ENCODE measurements around the gene SRSF10. TPM values are rescaled to one million over a fixed set of nuclear protein-coding genes. Genes with fewer than 3 reads are reported as not detected.
"Not testable (repeated sequence)": the region's sequence is repeated elsewhere in the genome, so short reads cannot be mapped to it uniquely, and the experiment has no call there.

The SRSF10 gene
- total and polyA plus RNA-seq, 3 experiments from 2014 or later, result 111 to 199 (median 190) TPM

DNA sequence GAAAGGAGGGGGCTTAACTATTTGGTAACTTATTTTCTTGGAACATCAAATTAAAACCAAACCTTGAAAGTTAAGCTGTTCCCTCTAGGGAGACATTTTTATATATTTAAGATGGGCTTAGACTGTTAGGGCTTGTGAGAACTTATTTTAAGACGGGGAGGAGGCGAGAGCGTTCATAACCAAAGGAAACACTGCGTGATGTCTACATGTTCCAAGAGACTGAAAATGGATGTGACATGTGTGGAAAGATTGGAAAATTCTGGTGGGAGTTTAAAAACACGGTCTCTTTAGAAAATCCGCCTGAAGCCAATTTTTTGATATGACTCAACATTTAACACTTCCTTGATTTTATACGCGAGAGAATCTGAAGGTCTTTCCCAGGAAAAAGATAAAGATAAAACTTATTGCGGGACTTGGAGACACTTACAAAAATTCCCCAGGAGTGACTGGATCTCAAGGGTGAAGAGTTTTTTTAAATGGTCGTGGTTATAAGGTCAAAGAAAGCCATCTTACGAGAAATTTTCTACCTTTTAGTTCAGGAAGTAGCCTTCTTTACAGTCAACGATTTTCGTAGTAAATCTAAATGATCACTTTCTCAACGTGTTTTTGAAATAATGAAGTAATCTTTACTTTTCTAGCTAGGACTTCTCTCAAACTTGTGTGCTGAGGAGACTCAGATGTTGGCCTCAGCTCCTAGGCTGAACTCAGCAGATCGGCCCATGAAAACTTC, 19.7 kb downstream of the SRSF10 start:
- H3K9me3 ChIP-seq (ENCODE audit: low read length), result no peaks in the 10 kb centered on the region
- peak overlapping the region; percentile 99 for H3K27ac ChIP-seq (ENCODE audit: low read depth, low read length)
- H3K27ac Mint-ChIP-seq, result peak overlapping the region; percentile 99 to 100 (median 100)
- ChIA-PET POLR2A (interaction anchor here (0.6 to 3.2 kb wide), 9 partner anchors 9 to 1580 kb away, joined by 3 to 34 read pairs (median 6); partner anchors contain the start of genes GALE and SRSF10), CTCF (interaction anchor here (1.1 to 1.9 kb wide), 3 partner anchors 15 to 20 kb away, joined by 3 to 5 read pairs (median 4); partner anchors contain the start of gene SRSF10)
- peaks cover 50 to 64% (median 63%) of the 10 kb centered on the region in 3 donors for H3K4me1 Mint-ChIP-seq
- no peaks in the 10 kb centered on the region for H3K27me3 Mint-ChIP-seq
- H3K4me1 ChIP-seq (ENCODE audit: insufficient read depth, low read length), result peaks cover 41% of the 10 kb centered on the region
- no peaks in the 10 kb centered on the region for H3K9me3 Mint-ChIP-seq
- peak overlapping the region; percentile 99 to 100 (median 100) for H3K4me3 Mint-ChIP-seq
- no peak for DNase-seq
- no peaks in the 10 kb centered on the region for H3K27me3 ChIP-seq (ENCODE audit: insufficient read depth, low read length, poor library complexity, severe bottlenecking)
- peaks cover 0 to 59% (median 12%) of the 10 kb centered on the region in 3 donors for H3K36me3 Mint-ChIP-seq
- H3K4me3 ChIP-seq (ENCODE audit: low read length), result peak overlapping the region; percentile 69
- peaks cover 12% of the 10 kb centered on the region for H3K36me3 ChIP-seq (ENCODE audit: insufficient read depth, low read length)

- peak within 1 kb of the TSS; percentile 99 for H3K27ac ChIP-seq (ENCODE audit: low read depth, low read length)
- H3K27me3 ChIP-seq (ENCODE audit: insufficient read depth, low read length, poor library complexity, severe bottlenecking), result no peaks in the 10 kb centered on the region
- ChIA-PET POLR2A (interaction anchor here (0.6 to 3.2 kb wide), 13 partner anchors 8 to 1581 kb away, joined by 3 to 34 read pairs (median 4); partner anchors contain the start of genes GALE, HNRNPR, PITHD1 and SRSF10), CTCF (interaction anchor here (0.6 to 1.9 kb wide), 4 partner anchors 16 to 166 kb away, joined by 3 to 5 read pairs (median 4); partner anchors contain the start of gene SRSF10)
- Mint-ChIP-seq H3K27ac (peak within 1 kb of the TSS; percentile 99 to 100 (median 100)), H3K4me1 (peaks cover 48 to 64% (median 62%) of the 10 kb centered on the region in 3 donors), H3K27me3 (no peaks in the 10 kb centered on the region), H3K4me3 (peak within 1 kb of the TSS; percentile 99 to 100 (median 100)), H3K36me3 (peaks cover 0 to 51% (median 12%) of the 10 kb centered on the region in 3 donors), H3K9me3 (no peaks in the 10 kb centered on the region)
- H3K36me3 ChIP-seq (ENCODE audit: insufficient read depth, low read length), result peaks cover 6% of the 10 kb centered on the region
- peak; percentile 94 to 97 (median 94) for DNase-seq
- no peaks in the 10 kb centered on the region for H3K9me3 ChIP-seq (ENCODE audit: low read length)
- peak within 1 kb of the TSS; percentile 69 for H3K4me3 ChIP-seq (ENCODE audit: low read length)
- peaks cover 41% of the 10 kb centered on the region for H3K4me1 ChIP-seq (ENCODE audit: insufficient read depth, low read length)
Observed at GRCh38 chr1:23959461-23960290, 20.5 kb downstream of the SRSF10 start, which contains the start of gene PNRC2. TSS of gene PNRC2 (plus strand) at chr1:23959828. CDS start at chr1:23961458, 1,630 bp downstream.

- Histone ChIP-seq H3K36me3 (ENCODE audit: insufficient read depth, low read length) (peaks cover 3% of the 10 kb centered on the region), H3K9me3 (ENCODE audit: low read length) (no peaks in the 10 kb centered on the region), H3K27me3 (ENCODE audit: insufficient read depth, low read length, poor library complexity, severe bottlenecking) (no peaks in the 10 kb centered on the region), H3K4me3 (ENCODE audit: low read length) (peak overlapping the region; percentile 69), H3K4me1 (ENCODE audit: insufficient read depth, low read length) (peaks cover 39% of the 10 kb centered on the region), H3K27ac (ENCODE audit: low read depth, low read length) (peak overlapping the region; percentile 99)
- H3K27me3 Mint-ChIP-seq, result no peaks in the 10 kb centered on the region
- no peaks in the 10 kb centered on the region for H3K9me3 Mint-ChIP-seq
- DNase-seq, result peak; percentile 86 to 95 (median 92)
- H3K4me3 Mint-ChIP-seq, result peak overlapping the region; percentile 99 to 100 (median 100)
- H3K36me3 Mint-ChIP-seq, result peaks cover 0 to 44% (median 9%) of the 10 kb centered on the region in 3 donors
- POLR2A ChIA-PET, result interaction anchor here (0.5 to 3.2 kb wide), 7 partner anchors 17 to 615 kb away, joined by 3 to 34 read pairs (median 4); partner anchors contain the start of genes HNRNPR, PITHD1 and SRSF10
- peak overlapping the region; percentile 99 to 100 (median 100) for H3K27ac Mint-ChIP-seq
- peaks cover 48 to 60% (median 59%) of the 10 kb centered on the region in 3 donors for H3K4me1 Mint-ChIP-seq
- CTCF ChIA-PET, result interaction anchor here (0.6 to 1.9 kb wide), 4 partner anchors 14 to 534 kb away, joined by 3 to 5 read pairs (median 3); no protein-coding TSS in a partner anchor
Observed at GRCh38 chr1:23958810-23959460, 21.2 kb downstream of the SRSF10 start.

GRCh38 chr1:23958040-23958809, 21.9 kb downstream of the SRSF10 start:
- peaks cover 47 to 55% (median 52%) of the 10 kb centered on the region in 3 donors for H3K4me1 Mint-ChIP-seq
- not testable (repeated sequence) for H3K9me3 ChIP-seq (ENCODE audit: low read length); H3K27me3 Mint-ChIP-seq; H3K9me3 Mint-ChIP-seq; H3K36me3 ChIP-seq (ENCODE audit: insufficient read depth, low read length); H3K27me3 ChIP-seq (ENCODE audit: insufficient read depth, low read length, poor library complexity, severe bottlenecking); DNase-seq
- H3K27ac Mint-ChIP-seq, result peak overlapping the region; percentile 99 to 100 (median 100)
- Histone ChIP-seq H3K4me3 (ENCODE audit: low read length) (peak overlapping the region; percentile 69), H3K27ac (ENCODE audit: low read depth, low read length) (peak overlapping the region; percentile 99), H3K4me1 (ENCODE audit: insufficient read depth, low read length) (peaks cover 39% of the 10 kb centered on the region)
- POLR2A ChIA-PET, result interaction anchor here (0.5 to 3.2 kb wide), 4 partner anchors 18 to 116 kb away, joined by 3 to 34 read pairs (median 8); partner anchors contain the start of gene SRSF10
- H3K36me3 Mint-ChIP-seq, result peaks cover 0 to 37% (median 9%) of the 10 kb centered on the region in 3 donors
- CTCF ChIA-PET, result interaction anchor here (0.7 to 0.9 kb wide), 3 partner anchors 13 to 535 kb away, joined by 3 read pairs; no protein-coding TSS in a partner anchor
- H3K4me3 Mint-ChIP-seq, result peak overlapping the region; percentile 99 to 100 (median 100)

DNA sequence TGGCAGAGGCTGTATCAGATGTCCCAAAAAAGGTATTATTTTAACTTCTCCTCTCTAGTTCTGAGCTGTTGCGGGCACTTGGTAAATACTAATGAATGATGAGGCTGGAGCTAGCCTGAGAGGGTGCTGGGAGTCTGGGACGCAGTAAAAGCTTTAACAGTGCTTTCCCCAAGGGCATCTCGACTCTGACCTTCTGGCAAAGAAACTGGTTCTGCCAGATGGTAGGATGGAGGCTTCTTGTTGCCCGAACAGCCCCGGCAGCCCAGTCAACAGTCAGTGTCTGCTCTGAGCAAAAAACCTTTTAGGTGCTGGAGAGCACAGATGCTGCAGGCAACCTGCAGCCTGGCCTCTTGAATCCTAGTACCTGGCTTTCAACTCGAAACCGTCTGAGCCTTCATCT, 23.0 kb downstream of the SRSF10 start:
- no peak overlapping the region for H3K27ac ChIP-seq (ENCODE audit: low read depth, low read length)
- Mint-ChIP-seq H3K27me3 (no peaks in the 10 kb centered on the region), H3K9me3 (no peaks in the 10 kb centered on the region), H3K36me3 (peaks cover 0 to 29% (median 8%) of the 10 kb centered on the region in 3 donors), H3K4me1 (peaks cover 40 to 48% (median 43%) of the 10 kb centered on the region in 3 donors), H3K4me3 (peak overlapping the region in 5 of 7 donors; percentile 12 to 67 (median 57)), H3K27ac (peak overlapping the region in 7 of 8 donors; percentile 49 to 99 (median 74))
- H3K9me3 ChIP-seq (ENCODE audit: low read length), result no peaks in the 10 kb centered on the region
- no peak for DNase-seq
- ChIA-PET POLR2A (no interaction called here), CTCF (interaction anchor here (0.9 to 1.4 kb wide), 4 partner anchors 24 to 434 kb away, joined by 3 read pairs; no protein-coding TSS in a partner anchor)
- peaks cover 36% of the 10 kb centered on the region for H3K4me1 ChIP-seq (ENCODE audit: insufficient read depth, low read length)
- H3K27me3 ChIP-seq (ENCODE audit: insufficient read depth, low read length, poor library complexity, severe bottlenecking), result no peaks in the 10 kb centered on the region
- no peak overlapping the region for H3K4me3 ChIP-seq (ENCODE audit: low read length)
- H3K36me3 ChIP-seq (ENCODE audit: insufficient read depth, low read length), result no peaks in the 10 kb centered on the region

- no peak overlapping the region for H3K4me3 ChIP-seq (ENCODE audit: low read length)
- H3K36me3 ChIP-seq (ENCODE audit: insufficient read depth, low read length), result no peaks in the 10 kb centered on the region
- Mint-ChIP-seq H3K36me3 (no peaks in the 10 kb centered on the region), H3K9me3 (no peaks in the 10 kb centered on the region), H3K4me1 (peaks cover 12 to 17% (median 17%) of the 10 kb centered on the region in 3 donors), H3K27me3 (peaks cover 0 to 9% of the 10 kb centered on the region in 2 donors), H3K4me3 (no peak overlapping the region), H3K27ac (no peak overlapping the region)
- no peaks in the 10 kb centered on the region for H3K27me3 ChIP-seq (ENCODE audit: insufficient read depth, low read length, poor library complexity, severe bottlenecking)
- DNase-seq, result no peak
- CTCF ChIA-PET, result no interaction called here
- POLR2A ChIA-PET, result interaction anchor here (0.6 kb wide), 1 partner anchor 23 kb away, joined by 9 read pairs; no protein-coding TSS in a partner anchor
- H3K4me1 ChIP-seq (ENCODE audit: insufficient read depth, low read length), result peaks cover 17% of the 10 kb centered on the region
- no peak overlapping the region for H3K27ac ChIP-seq (ENCODE audit: low read depth, low read length)
- H3K9me3 ChIP-seq (ENCODE audit: low read length), result no peaks in the 10 kb centered on the region
Observed at GRCh38 chr1:23953020-23953419, 27.1 kb downstream of the SRSF10 start.

Data from CD8-positive, alpha-beta memory T cell (primary cell).